Parathyroid adenoma (tissue), 2 donors: ENCODE data around the gene ARHGAP45.
A peak's percentile ranks its signal among the peaks of the same experiment; 100 is the strongest.

Experiments used
- H2AFZ ChIP-seq: fragments of 300-600 bp; sonication (generic); one replicate; pipeline ENCODE4 v1.7.0; 2017; ENCODE audit warnings: antibody characterized with exemption, mild to moderate bottlenecking
- H3K27ac ChIP-seq: fragments of 300-600 bp; sonication (generic); one replicate; pipeline ENCODE4 v1.7.0; 2017
- H3K27me3 ChIP-seq: fragments of 300-600 bp; sonication (generic); one replicate; pipeline ENCODE4 v1.7.0; 2017; ENCODE audit warnings: low read length; ENCODE audit not compliant: control insufficient read depth, insufficient read depth
- H3K36me3 ChIP-seq: fragments of 300-600 bp; sonication (generic); one replicate; pipeline ENCODE4 v1.7.0; 2017; ENCODE audit warnings: low read length; ENCODE audit not compliant: control insufficient read depth, insufficient read depth
- H3K4me1 ChIP-seq: fragments of 300-600 bp; sonication (generic); one replicate; pipeline ENCODE4 v1.7.0; 2017; ENCODE audit warnings: control low read depth
- H3K4me2 ChIP-seq: fragments of 300-600 bp; sonication (generic); one replicate; pipeline ENCODE4 v1.7.0; 2017; ENCODE audit warnings: low read length
- H3K4me3 ChIP-seq: fragments of 300-600 bp; sonication (generic); one replicate; pipeline ENCODE4 v1.7.0; 2017; ENCODE audit warnings: low read depth, low read length
- H3K79me2 ChIP-seq: fragments of 300-600 bp; sonication (generic); one replicate; pipeline ENCODE4 v1.7.0; 2017; ENCODE audit warnings: control low read depth
- H3K9ac ChIP-seq: fragments of 300-600 bp; sonication (generic); one replicate; pipeline ENCODE4 v1.7.0; 2017; ENCODE audit warnings: mild to moderate bottlenecking
- H3K9me3 ChIP-seq: fragments of 300-600 bp; sonication (generic); one replicate; pipeline ENCODE4 v1.7.0; 2017; ENCODE audit warnings: low read length; ENCODE audit not compliant: control insufficient read depth
- CTCF ChIP-seq: fragments of 300-600 bp; sonication (generic); IDR thresholded peaks from one replicate; pipeline ENCODE4 v1.7.0; 2017; ENCODE audit warnings: antibody characterized with exemption, mild to moderate bottlenecking
- donor health status: primary hyperparathyroidism.

Gene ARHGAP45

DNA sequence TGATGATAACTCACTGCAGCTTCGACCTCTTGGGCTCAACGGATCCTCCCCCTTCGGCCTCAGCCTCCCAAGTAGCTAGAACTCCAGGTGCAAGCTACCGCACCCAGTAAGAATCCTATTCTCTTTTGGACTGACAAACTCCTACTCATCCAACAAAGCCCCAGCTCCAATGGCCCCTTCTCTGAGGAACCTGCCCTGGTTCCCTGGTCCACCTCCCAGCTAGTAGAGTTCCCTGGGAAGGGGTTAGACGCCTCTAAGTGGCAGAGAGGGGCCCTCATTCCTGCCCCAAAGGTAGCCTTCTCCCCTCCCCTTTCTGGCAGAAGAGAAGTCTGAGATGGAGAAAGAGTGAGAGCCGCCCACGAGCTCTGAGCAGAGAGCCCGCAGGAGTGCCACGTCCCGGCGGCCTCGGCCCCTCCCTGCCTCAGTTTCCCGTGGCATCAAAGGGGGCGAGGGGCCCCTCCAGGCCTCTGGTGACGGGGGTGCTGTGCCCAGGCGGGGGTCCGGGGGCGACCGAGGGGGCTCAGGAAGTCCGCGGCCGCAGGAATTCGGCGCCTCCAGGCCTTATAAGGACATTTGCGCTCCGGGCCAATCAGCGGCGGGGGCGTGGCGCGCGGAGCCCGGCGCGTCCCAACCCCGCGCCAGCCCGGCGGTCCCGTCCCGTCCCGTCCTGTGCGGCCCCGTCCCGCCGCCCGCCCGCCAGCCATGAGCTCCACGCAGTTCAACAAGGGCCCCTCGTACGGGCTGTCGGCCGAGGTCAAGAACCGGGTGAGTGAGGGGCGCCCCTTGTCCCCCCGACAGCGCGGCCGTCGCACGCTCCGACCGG lies 40.8 kb upstream of the ARHGAP45 start, which contains the start of gene CNN2:
Gene CNN2, plus strand, starts transcription at position 649 of the 823 bp plus-strand sequence. Its CDS starts 54 bp downstream, at position 703.
- Histone ChIP-seq H3K9ac (no peak within 1 kb of the TSS), H3K79me2 (no peaks in the 10 kb centered on the region), H3K4me3 (peak within 1 kb of the TSS; percentile 49), H3K27ac (peak within 1 kb of the TSS; percentile 9), H3K4me1 (no peaks in the 10 kb centered on the region), H3K36me3 (no peaks in the 10 kb centered on the region), H3K9me3 (no peaks in the 10 kb centered on the region), H3K27me3 (no peaks in the 10 kb centered on the region), H2AFZ (peak within 1 kb of the TSS; percentile 65), H3K4me2 (peak within 1 kb of the TSS; percentile 56)
- no peak for TF ChIP-seq CTCF

DNA sequence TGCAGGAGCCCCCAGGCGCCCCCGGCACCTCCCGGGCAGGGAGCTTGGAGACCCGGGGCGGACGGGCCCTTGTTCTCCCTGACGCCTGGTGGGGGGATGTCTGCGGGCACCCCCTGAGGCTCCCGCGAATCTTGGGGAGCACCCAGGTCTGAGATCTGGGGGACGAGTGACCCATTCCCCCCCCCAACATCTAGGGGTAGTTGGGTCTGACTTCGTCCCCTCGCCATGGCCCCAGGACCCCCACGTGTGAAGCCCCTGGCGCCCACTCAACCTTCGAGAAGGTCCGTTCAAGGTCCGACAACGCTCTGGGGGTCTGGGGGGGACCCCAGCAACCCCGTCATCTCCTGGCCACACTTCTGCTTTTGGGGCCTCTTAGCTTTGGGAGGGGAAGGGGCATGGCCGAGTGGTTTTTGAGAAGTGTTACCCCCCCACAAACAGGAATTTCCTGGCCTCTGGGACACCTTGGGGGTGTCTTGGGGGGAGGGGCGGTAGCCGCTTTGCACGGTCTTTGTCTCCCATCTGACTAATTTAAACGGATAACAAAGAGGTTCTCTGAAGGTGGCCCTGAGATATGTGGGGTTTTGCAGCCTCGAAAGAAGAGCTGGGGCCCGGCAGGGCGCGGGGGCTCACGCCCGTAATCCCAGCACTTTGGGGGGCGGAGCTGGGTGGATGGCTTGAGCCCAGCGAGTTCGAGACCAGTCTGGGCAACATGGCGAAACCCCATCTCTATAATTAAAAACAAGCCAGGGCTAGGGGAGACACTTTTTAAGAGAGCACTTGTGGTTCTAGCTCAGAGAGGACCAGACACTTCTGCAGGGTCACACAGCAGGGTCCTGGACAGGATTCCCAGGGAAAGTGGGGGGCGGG lies 40.0 kb upstream of the ARHGAP45 start:
- no peaks in the 10 kb centered on the region for H3K79me2 ChIP-seq
- no peaks in the 10 kb centered on the region for H3K4me1 ChIP-seq
- H3K4me2 ChIP-seq, result peak overlapping the region; percentile 32
- TF ChIP-seq CTCF, result no peak
- no peaks in the 10 kb centered on the region for H3K9me3 ChIP-seq
- peak overlapping the region; percentile 47 for H2AFZ ChIP-seq
- no peak overlapping the region for H3K9ac ChIP-seq
- no peak overlapping the region for H3K27ac ChIP-seq
- H3K36me3 ChIP-seq, result no peaks in the 10 kb centered on the region
- no peaks in the 10 kb centered on the region for H3K27me3 ChIP-seq
- peak overlapping the region; percentile 49 for H3K4me3 ChIP-seq

GRCh38 chr19:1027650-1028061 lies 39.3 kb upstream of the ARHGAP45 start:
- no peaks in the 10 kb centered on the region for H3K36me3 ChIP-seq
- no peaks in the 10 kb centered on the region for H3K9me3 ChIP-seq
- H2AFZ ChIP-seq, result no peak overlapping the region
- no peaks in the 10 kb centered on the region for H3K27me3 ChIP-seq
- no peak for TF ChIP-seq CTCF
- H3K4me3 ChIP-seq, result peak overlapping the region; percentile 36
- H3K9ac ChIP-seq, result no peak overlapping the region
- no peak overlapping the region for H3K27ac ChIP-seq
- no peaks in the 10 kb centered on the region for H3K4me1 ChIP-seq
- H3K4me2 ChIP-seq, result peak overlapping the region; percentile 32
- H3K79me2 ChIP-seq, result no peaks in the 10 kb centered on the region

- no peaks in the 10 kb centered on the region for H3K36me3 ChIP-seq
- no peak overlapping the region for H2AFZ ChIP-seq
- no peak overlapping the region for H3K9ac ChIP-seq
- H3K4me1 ChIP-seq, result no peaks in the 10 kb centered on the region
- no peak overlapping the region for H3K27ac ChIP-seq
- H3K9me3 ChIP-seq, result no peaks in the 10 kb centered on the region
- peak overlapping the region; percentile 36 for H3K4me3 ChIP-seq
- no peak for TF ChIP-seq CTCF
- no peaks in the 10 kb centered on the region for H3K79me2 ChIP-seq
- peak overlapping the region; percentile 68 for H3K4me2 ChIP-seq
- H3K27me3 ChIP-seq, result no peaks in the 10 kb centered on the region
These were observed 38.7 kb upstream of the ARHGAP45 start for GRCh38 chr19:1028062-1028926.
